Hepatocyte (in vitro differentiated cells): Measurements from ENCODE around the gene EXTL1. TPM values are rescaled to one million over a fixed set of nuclear protein-coding genes. Genes with fewer than 3 reads are reported as not detected.

Experiments
- DNase-seq: peaks from one replicate; pipeline ENCODE4 v3.0.0-alpha.2; 2016; ENCODE audit warnings: low spot score
- H2AFZ ChIP-seq: fragments of 200-600 bp; sonication (generic); 2 replicates; pipeline ENCODE4 v1.6.0; 2016; ENCODE audit warnings: antibody characterized with exemption, mild to moderate bottlenecking
- H3K27ac ChIP-seq: fragments of 200-600 bp; sonication (generic); 2 replicates; pipeline ENCODE4 v1.5.1; 2016; ENCODE audit warnings: mild to moderate bottlenecking
- H3K27me3 ChIP-seq: fragments of 200-600 bp; sonication (generic); 2 replicates; pipeline ENCODE4 v1.6.1; 2016
- H3K36me3 ChIP-seq: fragments of 200-600 bp; sonication (generic); replicated peaks from 2 replicates; pipeline ENCODE4 v1.5.1; 2016; ENCODE audit warnings: low read depth; ENCODE audit not compliant: insufficient read depth
- H3K4me1 ChIP-seq: fragments of 200-600 bp; sonication (generic); 2 replicates; pipeline ENCODE4 v1.5.1; 2016; ENCODE audit warnings: mild to moderate bottlenecking, moderate library complexity; ENCODE audit not compliant: insufficient read depth
- H3K4me2 ChIP-seq: fragments of 200-600 bp; sonication (generic); 2 replicates; pipeline ENCODE4 v1.6.0; 2016
- H3K4me3 ChIP-seq: fragments of 200-600 bp; sonication (generic); 2 replicates; pipeline ENCODE4 v1.5.1; 2016; ENCODE audit warnings: mild to moderate bottlenecking
- H3K79me2 ChIP-seq: fragments of 200-600 bp; sonication (generic); 2 replicates; pipeline ENCODE4 v1.6.0; 2017; ENCODE audit warnings: mild to moderate bottlenecking
- H3K9me2 ChIP-seq: fragments of 200-600 bp; sonication (generic); replicated peaks from 2 replicates; pipeline ENCODE4 v1.6.0; 2017; ENCODE audit warnings: mild to moderate bottlenecking; ENCODE audit not compliant: insufficient read depth
- H3K9me3 ChIP-seq: fragments of 200-600 bp; sonication (generic); 2 replicates; pipeline ENCODE4 v1.5.1; 2016; ENCODE audit warnings: low read depth, mild to moderate bottlenecking
- H4K20me1 ChIP-seq: fragments of 200-600 bp; sonication (generic); 2 replicates; pipeline ENCODE4 v1.6.0; 2016; ENCODE audit warnings: mild to moderate bottlenecking; ENCODE audit not compliant: insufficient read depth, poor library complexity, severe bottlenecking
- EZH2 ChIP-seq: fragments of 200-600 bp; sonication (generic); IDR thresholded peaks from 2 replicates; pipeline ENCODE4 v1.6.1; 2016; ENCODE audit warnings: antibody characterized with exemption, mild to moderate bottlenecking, borderline replicate concordance
- EZH2phosphoT487 ChIP-seq: fragments of 200-600 bp; sonication (generic); IDR thresholded peaks from one replicate; pipeline ENCODE4 v1.6.1; 2018; ENCODE audit warnings: antibody characterized with exemption, mild to moderate bottlenecking, low read depth, moderate library complexity; ENCODE audit not compliant: unreplicated experiment, severe bottlenecking
- WGBS: methylation state at CpG from one replicate; pipeline ENCODE4 v1.1.6; 2016; ENCODE audit warnings: low lambda C conversion rate; ENCODE audit errors: missing lambda C conversion rate; 5-methylcytosine and 5-hydroxymethylcytosine counted together
- polyA plus RNA-seq: library from polyadenylated mRNA; unstranded; fragments of >200 nt; fragmentation: Nextera tagmentation; extraction: Ambion mirVana; gene quantifications from 2 replicates; pipeline ENCODE4 v1.2.1, GENCODE V29; 2016
- total RNA-seq: library from RNA; depleted of rRNA; stranded (reverse); fragments of >200 nt; gene quantifications from 2 replicates; pipeline ENCODE4 v1.2.3, GENCODE V29; 2014
- TF ChIP-seq, protein P1 (sequence below): fragments of 200-600 bp; sonication (generic); IDR thresholded peaks from 2 replicates; pipeline ENCODE4 v1.5.1; 2016; ENCODE audit warnings: antibody characterized with exemption, mild to moderate bottlenecking; ENCODE audit not compliant: poor library complexity

EXTL1 gene
- total and polyA plus RNA-seq, 2 experiments from 2014 or later = 0.17 to 1.3 TPM

GRCh38 chr1:26035959-26036755, 14.6 kb downstream of the EXTL1 start:
- H3K4me2 ChIP-seq = peak overlapping the region; percentile 99

GRCh38 chr1:26036756-26037281, 15.2 kb downstream of the EXTL1 start:
- Histone ChIP-seq H3K27ac (peak overlapping the region; percentile 82), H3K4me1 (peaks cover 9% of the 10 kb centered on the region), H3K36me3 (no peaks in the 10 kb centered on the region), H3K79me2 (no peaks in the 10 kb centered on the region), H2AFZ (no peak overlapping the region), H4K20me1 (no peaks in the 10 kb centered on the region), H3K9me3 (no peaks in the 10 kb centered on the region), H3K9me2 (no peaks in the 10 kb centered on the region), H3K4me3 (no peak overlapping the region), H3K27me3 (no peaks in the 10 kb centered on the region), H3K4me2 (peak overlapping the region; percentile 99)
- DNase-seq = no peak
- TF ChIP-seq EZH2 = no peak
- TF ChIP-seq, protein P1, sequence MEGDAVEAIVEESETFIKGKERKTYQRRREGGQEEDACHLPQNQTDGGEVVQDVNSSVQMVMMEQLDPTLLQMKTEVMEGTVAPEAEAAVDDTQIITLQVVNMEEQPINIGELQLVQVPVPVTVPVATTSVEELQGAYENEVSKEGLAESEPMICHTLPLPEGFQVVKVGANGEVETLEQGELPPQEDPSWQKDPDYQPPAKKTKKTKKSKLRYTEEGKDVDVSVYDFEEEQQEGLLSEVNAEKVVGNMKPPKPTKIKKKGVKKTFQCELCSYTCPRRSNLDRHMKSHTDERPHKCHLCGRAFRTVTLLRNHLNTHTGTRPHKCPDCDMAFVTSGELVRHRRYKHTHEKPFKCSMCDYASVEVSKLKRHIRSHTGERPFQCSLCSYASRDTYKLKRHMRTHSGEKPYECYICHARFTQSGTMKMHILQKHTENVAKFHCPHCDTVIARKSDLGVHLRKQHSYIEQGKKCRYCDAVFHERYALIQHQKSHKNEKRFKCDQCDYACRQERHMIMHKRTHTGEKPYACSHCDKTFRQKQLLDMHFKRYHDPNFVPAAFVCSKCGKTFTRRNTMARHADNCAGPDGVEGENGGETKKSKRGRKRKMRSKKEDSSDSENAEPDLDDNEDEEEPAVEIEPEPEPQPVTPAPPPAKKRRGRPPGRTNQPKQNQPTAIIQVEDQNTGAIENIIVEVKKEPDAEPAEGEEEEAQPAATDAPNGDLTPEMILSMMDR = no peak
- no peak for TF ChIP-seq EZH2phosphoT487
- 77% methylated on average over 11 of the region's 11 CpGs for WGBS

More at GRCh38 chr1:26035959-26036755, 14.6 kb downstream of the EXTL1 start:
- Histone ChIP-seq H3K4me1 (peaks cover 9% of the 10 kb centered on the region), H3K4me3 (peak overlapping the region; percentile 98), H3K9me2 (no peaks in the 10 kb centered on the region), H3K9me3 (no peaks in the 10 kb centered on the region), H2AFZ (peak overlapping the region; percentile 75), H3K27ac (peak overlapping the region; percentile 95), H3K79me2 (no peaks in the 10 kb centered on the region), H4K20me1 (no peaks in the 10 kb centered on the region), H3K36me3 (no peaks in the 10 kb centered on the region), H3K27me3 (no peaks in the 10 kb centered on the region)
- WGBS = 15% methylated on average over 38 of the region's 39 CpGs
- TF ChIP-seq, protein P1 = peak; percentile 99
- TF ChIP-seq EZH2phosphoT487 = no peak
- peak; percentile 89 for DNase-seq

GRCh38 chr1:26037904-26038303, 16.3 kb downstream of the EXTL1 start:
- DNase-seq = no peak
- H3K4me3 ChIP-seq = no peak overlapping the region
- H3K27ac ChIP-seq = peak overlapping the region; percentile 82
- H3K4me2 ChIP-seq = no peak overlapping the region
- H3K79me2 ChIP-seq = no peaks in the 10 kb centered on the region
- H3K9me3 ChIP-seq = no peaks in the 10 kb centered on the region
- TF ChIP-seq EZH2 = no peak
- TF ChIP-seq, protein P1 = no peak
- TF ChIP-seq EZH2phosphoT487 = no peak
- no peak overlapping the region for H2AFZ ChIP-seq
- no peaks in the 10 kb centered on the region for H3K9me2 ChIP-seq
- no peaks in the 10 kb centered on the region for H3K36me3 ChIP-seq
- H4K20me1 ChIP-seq = no peaks in the 10 kb centered on the region
- H3K4me1 ChIP-seq = peaks cover 9% of the 10 kb centered on the region
- H3K27me3 ChIP-seq = peaks cover 4% of the 10 kb centered on the region
- WGBS = 92% methylated on average over 6 of the region's 6 CpGs
